ENCODE results near the gene DOLPP1. TPM values are rescaled to one million over a fixed set of nuclear protein-coding genes. Genes with fewer than 3 reads are reported as not detected.
A peak's percentile ranks its signal among the peaks of the same experiment; 100 is the strongest.

The DOLPP1 gene
- total RNA-seq, 5 donors from 2014 or later (not counting 1 experiment from before 2014, with no cell fraction given) = 5.1 to 14.4 (median 11.8) TPM

- Histone ChIP-seq H3K27me3 (replicated peaks in 1 of 2; ENCODE audit: control insufficient read depth in 2 of 2, extremely low read depth in 1 of 2, insufficient read depth in 2 of 2, low read length in 1 of 2) (no peaks in the 10 kb centered on the region), H3K36me3 (ENCODE audit: control insufficient read depth in 2 of 2, extremely low read depth in 1 of 2, insufficient read depth in 1 of 2, low read length in 1 of 2) (no peaks in the 10 kb centered on the region), H3K4me1 (ENCODE audit: control insufficient read depth in 1 of 2, extremely low read depth in 1 of 2, insufficient read depth in 2 of 2, low read length in 2 of 2) (peaks cover 12 to 38% of the 10 kb centered on the region in 2 experiments), H3K4me3 (ENCODE audit: control insufficient read depth in 1 of 2, extremely low read depth in 1 of 2, low read length in 1 of 2) (no peak overlapping the region), H3K27ac (ENCODE audit: low read length) (no peak overlapping the region), H3K9me3 (no peaks in the 10 kb centered on the region)
- ChIA-PET CTCF (no interaction called here), POLR2A (no interaction called here)
- no peaks in the 10 kb centered on the region for H3K9me3 Mint-ChIP-seq
- no peak overlapping the region for H3K27ac Mint-ChIP-seq
- peaks cover 23 to 36% (median 33%) of the 10 kb centered on the region in 3 donors for H3K4me1 Mint-ChIP-seq
- WGBS (ENCODE audit: insufficient coverage) = 98% methylated on average over 6 of the region's 11 CpGs
- no peak overlapping the region for H3K4me3 Mint-ChIP-seq
- ATAC-seq (replicated peaks in 1 of 4) (no peak), DNase-seq (no peak)
- no peaks in the 10 kb centered on the region for H3K36me3 Mint-ChIP-seq
- H3K27me3 Mint-ChIP-seq = no peaks in the 10 kb centered on the region
These were observed 4.3 kb upstream of the DOLPP1 start for GRCh38 chr9:129076640-129077037.

GRCh38 chr9:129077236-129077635, 3.7 kb upstream of the DOLPP1 start:
- Mint-ChIP-seq H3K9me3 (no peaks in the 10 kb centered on the region), H3K36me3 (no peaks in the 10 kb centered on the region), H3K4me1 (peaks cover 23 to 37% (median 33%) of the 10 kb centered on the region in 3 donors), H3K4me3 (no peak overlapping the region), H3K27ac (no peak overlapping the region), H3K27me3 (no peaks in the 10 kb centered on the region)
- Histone ChIP-seq H3K27me3 (replicated peaks in 1 of 2; ENCODE audit: control insufficient read depth in 2 of 2, extremely low read depth in 1 of 2, insufficient read depth in 2 of 2, low read length in 1 of 2) (no peaks in the 10 kb centered on the region), H3K4me3 (ENCODE audit: control insufficient read depth in 1 of 2, extremely low read depth in 1 of 2, low read length in 1 of 2) (no peak overlapping the region), H3K36me3 (ENCODE audit: control insufficient read depth in 2 of 2, extremely low read depth in 1 of 2, insufficient read depth in 1 of 2, low read length in 1 of 2) (no peaks in the 10 kb centered on the region), H3K27ac (ENCODE audit: low read length) (no peak overlapping the region), H3K4me1 (ENCODE audit: control insufficient read depth in 1 of 2, extremely low read depth in 1 of 2, insufficient read depth in 2 of 2, low read length in 2 of 2) (peaks cover 13 to 38% of the 10 kb centered on the region in 2 experiments), H3K9me3 (no peaks in the 10 kb centered on the region)
- WGBS (ENCODE audit: insufficient coverage) = 80% methylated on average over 3 of the region's 10 CpGs
- ATAC-seq (replicated peaks in 1 of 4) (no peak), DNase-seq (no peak)
- POLR2A ChIA-PET = interaction anchor here in 1 of 2 donors (0.6 kb wide), 1 partner anchor 572 kb away, joined by 7 read pairs; no protein-coding TSS in a partner anchor
- CTCF ChIA-PET = no interaction called here

- WGBS (ENCODE audit: insufficient coverage) = 94% methylated on average over 13 of the region's 18 CpGs
These were observed 2.0 kb upstream of the DOLPP1 start for GRCh38 chr9:129078691-129079503.

GRCh38 chr9:129079829-129080228, 1.1 kb upstream of the DOLPP1 start:
- WGBS (ENCODE audit: insufficient coverage) = 98% methylated on average over 10 of the region's 13 CpGs
- H3K36me3 Mint-ChIP-seq = peaks cover 3% of the 10 kb centered on the region
- H3K4me1 ChIP-seq (ENCODE audit: control insufficient read depth in 1 of 2, extremely low read depth in 1 of 2, insufficient read depth in 2 of 2, low read length in 2 of 2) = peaks cover 11 to 42% of the 10 kb centered on the region in 2 experiments
- H3K9me3 ChIP-seq = no peaks in the 10 kb centered on the region
- no peak for ATAC-seq (replicated peaks in 1 of 4)
- CTCF ChIA-PET = no interaction called here
- H3K4me3 ChIP-seq (ENCODE audit: control insufficient read depth in 1 of 2, extremely low read depth in 1 of 2, low read length in 1 of 2) = no peak overlapping the region
- no peaks in the 10 kb centered on the region for H3K27me3 Mint-ChIP-seq
- no peaks in the 10 kb centered on the region for H3K27me3 ChIP-seq (replicated peaks in 1 of 2; ENCODE audit: control insufficient read depth in 2 of 2, extremely low read depth in 1 of 2, insufficient read depth in 2 of 2, low read length in 1 of 2)
- H3K27ac ChIP-seq (ENCODE audit: low read length) = no peak overlapping the region
- peak overlapping the region; percentile 23 to 55 for H3K27ac Mint-ChIP-seq
- DNase-seq = no peak
- POLR2A ChIA-PET = interaction anchor here in 1 of 2 donors (0.6 kb wide), 1 partner anchor 33 kb away, joined by 5 read pairs; no protein-coding TSS in a partner anchor
- H3K36me3 ChIP-seq (ENCODE audit: control insufficient read depth in 2 of 2, extremely low read depth in 1 of 2, insufficient read depth in 1 of 2, low read length in 1 of 2) = peaks cover under 1 to 3% of the 10 kb centered on the region in 2 donors
- peaks cover 18 to 32% (median 31%) of the 10 kb centered on the region in 3 donors for H3K4me1 Mint-ChIP-seq
- H3K4me3 Mint-ChIP-seq = peak overlapping the region; percentile 85 to 94 (median 88)
- H3K9me3 Mint-ChIP-seq = no peaks in the 10 kb centered on the region

More at GRCh38 chr9:129078691-129079503, 2.0 kb upstream of the DOLPP1 start:
- Mint-ChIP-seq H3K4me1 (peaks cover 18 to 38% (median 32%) of the 10 kb centered on the region in 3 donors), H3K9me3 (no peaks in the 10 kb centered on the region), H3K27ac (peak overlapping the region in 1 of 2 donors; percentile 34), H3K36me3 (peaks cover 3% of the 10 kb centered on the region), H3K27me3 (no peaks in the 10 kb centered on the region), H3K4me3 (peak overlapping the region; percentile 36 to 94 (median 55))
- no peaks in the 10 kb centered on the region for H3K27me3 ChIP-seq (replicated peaks in 1 of 2; ENCODE audit: control insufficient read depth in 2 of 2, extremely low read depth in 1 of 2, insufficient read depth in 2 of 2, low read length in 1 of 2)
- H3K9me3 ChIP-seq = no peaks in the 10 kb centered on the region
- ATAC-seq (replicated peaks in 1 of 4) (no peak), DNase-seq (no peak)
- ChIA-PET CTCF (no interaction called here), POLR2A (interaction anchor here in 1 of 2 donors (0.6 kb wide), 1 partner anchor 34 kb away, joined by 3 read pairs; no protein-coding TSS in a partner anchor)
- H3K4me1 ChIP-seq (ENCODE audit: control insufficient read depth in 1 of 2, extremely low read depth in 1 of 2, insufficient read depth in 2 of 2, low read length in 2 of 2) = peaks cover 13 to 43% of the 10 kb centered on the region in 2 experiments
- H3K4me3 ChIP-seq (ENCODE audit: control insufficient read depth in 1 of 2, extremely low read depth in 1 of 2, low read length in 1 of 2) = no peak overlapping the region
- no peaks in the 10 kb centered on the region for H3K36me3 ChIP-seq (ENCODE audit: control insufficient read depth in 2 of 2, extremely low read depth in 1 of 2, insufficient read depth in 1 of 2, low read length in 1 of 2)
- H3K27ac ChIP-seq (ENCODE audit: low read length) = no peak overlapping the region

GRCh38 chr9:129080298-129080600, 662 bp upstream of the DOLPP1 start:
- peak in 1 of 35 experiments; percentile 10 for DNase-seq
- Histone ChIP-seq H3K36me3 (ENCODE audit: control insufficient read depth in 2 of 2, extremely low read depth in 1 of 2, insufficient read depth in 1 of 2, low read length in 1 of 2) (peaks cover 4 to 7% of the 10 kb centered on the region in 2 donors), H3K4me3 (ENCODE audit: control insufficient read depth in 1 of 2, extremely low read depth in 1 of 2, low read length in 1 of 2) (peak overlapping the region; percentile 71 to 88), H3K27ac (ENCODE audit: low read length) (peak overlapping the region; percentile 39), H3K9me3 (no peaks in the 10 kb centered on the region), H3K4me1 (ENCODE audit: control insufficient read depth in 1 of 2, extremely low read depth in 1 of 2, insufficient read depth in 2 of 2, low read length in 2 of 2) (peaks cover 11 to 42% of the 10 kb centered on the region in 2 experiments), H3K27me3 (replicated peaks in 1 of 2; ENCODE audit: control insufficient read depth in 2 of 2, extremely low read depth in 1 of 2, insufficient read depth in 2 of 2, low read length in 1 of 2) (no peaks in the 10 kb centered on the region)
- 3% methylated on average over 8 of the region's 12 CpGs for WGBS (ENCODE audit: insufficient coverage)
- peaks cover 18 to 34% (median 31%) of the 10 kb centered on the region in 3 donors for H3K4me1 Mint-ChIP-seq
- peak overlapping the region; percentile 55 to 75 for H3K27ac Mint-ChIP-seq
- H3K9me3 Mint-ChIP-seq = no peaks in the 10 kb centered on the region
- H3K4me3 Mint-ChIP-seq = peak overlapping the region; percentile 85 to 94 (median 88)
- H3K36me3 Mint-ChIP-seq = peaks cover 3% of the 10 kb centered on the region
- POLR2A ChIA-PET = interaction anchor here (0.6 to 0.9 kb wide), 4 partner anchors 32 to 1168 kb away, joined by 3 to 10 read pairs (median 6); no protein-coding TSS in a partner anchor
- CTCF ChIA-PET = no interaction called here
- no peak for ATAC-seq (replicated peaks in 1 of 4)
- no peaks in the 10 kb centered on the region for H3K27me3 Mint-ChIP-seq

- Histone ChIP-seq H3K4me3 (ENCODE audit: control insufficient read depth in 1 of 2, extremely low read depth in 1 of 2, low read length in 1 of 2) (peak overlapping the region; percentile 71 to 77), H3K4me1 (ENCODE audit: control insufficient read depth in 1 of 2, extremely low read depth in 1 of 2, insufficient read depth in 2 of 2, low read length in 2 of 2) (peaks cover 11 to 42% of the 10 kb centered on the region in 2 experiments), H3K27me3 (replicated peaks in 1 of 2; ENCODE audit: control insufficient read depth in 2 of 2, extremely low read depth in 1 of 2, insufficient read depth in 2 of 2, low read length in 1 of 2) (no peaks in the 10 kb centered on the region), H3K27ac (ENCODE audit: low read length) (peak overlapping the region; percentile 68), H3K9me3 (no peaks in the 10 kb centered on the region), H3K36me3 (ENCODE audit: control insufficient read depth in 2 of 2, extremely low read depth in 1 of 2, insufficient read depth in 1 of 2, low read length in 1 of 2) (peaks cover 15 to 19% of the 10 kb centered on the region in 2 donors)
- ATAC-seq (replicated peaks in 1 of 4) = no peak
- no peaks in the 10 kb centered on the region for H3K9me3 Mint-ChIP-seq
- H3K4me3 Mint-ChIP-seq = peak overlapping the region; percentile 85 to 94 (median 88)
- POLR2A ChIA-PET = no interaction called here
- H3K36me3 Mint-ChIP-seq = peaks cover 3% of the 10 kb centered on the region
- WGBS (ENCODE audit: insufficient coverage) = 8% methylated on average over 13 of the region's 30 CpGs
- CTCF ChIA-PET = interaction anchor here in 1 of 2 donors (1.2 to 1.3 kb wide), 2 partner anchors 9 to 58 kb away, joined by 3 read pairs; no protein-coding TSS in a partner anchor
- peak in 1 of 35 experiments; percentile 13 for DNase-seq
- peak overlapping the region; percentile 57 to 72 for H3K27ac Mint-ChIP-seq
- peaks cover 18 to 34% (median 31%) of the 10 kb centered on the region in 3 donors for H3K4me1 Mint-ChIP-seq
- H3K27me3 Mint-ChIP-seq = no peaks in the 10 kb centered on the region
These were observed 535 bp downstream of the DOLPP1 start for GRCh38 chr9:129081388-129081904.
